ENCODE measurements around the gene CDH4. TPM values are rescaled to one million over a fixed set of nuclear protein-coding genes. Genes with fewer than 3 reads are reported as not detected.

CDH4 gene
- total RNA-seq, 2 experiments from 2014 or later, result 0.06 to 0.08 TPM

GRCh38 chr20:61313396-61313795 lies 61.3 kb downstream of the CDH4 start:
- Mint-ChIP-seq H3K36me3 (no peaks in the 10 kb centered on the region), H3K9me3 (no peaks in the 10 kb centered on the region), H3K4me3 (no peak overlapping the region), H3K4me1 (no peaks in the 10 kb centered on the region), H3K27me3 (no peaks in the 10 kb centered on the region), H3K27ac (no peak overlapping the region)
- no peak for DNase-seq

GRCh38 chr20:61314326-61315010 lies 62.4 kb downstream of the CDH4 start:
- no peaks in the 10 kb centered on the region for H3K36me3 Mint-ChIP-seq
- no peak overlapping the region for H3K4me3 Mint-ChIP-seq
- no peak overlapping the region for H3K27ac Mint-ChIP-seq
- no peaks in the 10 kb centered on the region for H3K9me3 Mint-ChIP-seq
- H3K4me1 Mint-ChIP-seq, result no peaks in the 10 kb centered on the region
- H3K27me3 Mint-ChIP-seq, result no peaks in the 10 kb centered on the region
- DNase-seq, result no peak

- H3K27ac Mint-ChIP-seq, result no peak overlapping the region
- DNase-seq, result no peak
- H3K4me1 Mint-ChIP-seq, result no peaks in the 10 kb centered on the region
- no peaks in the 10 kb centered on the region for H3K36me3 Mint-ChIP-seq
- no peaks in the 10 kb centered on the region for H3K27me3 Mint-ChIP-seq
- no peaks in the 10 kb centered on the region for H3K9me3 Mint-ChIP-seq
- no peak overlapping the region for H3K4me3 Mint-ChIP-seq
Measured at GRCh38 chr20:61315319-61315718, 63.3 kb downstream of the CDH4 start.

GRCh38 chr20:61316346-61316745 lies 64.3 kb downstream of the CDH4 start:
- Mint-ChIP-seq H3K36me3 (no peaks in the 10 kb centered on the region), H3K4me1 (no peaks in the 10 kb centered on the region), H3K4me3 (no peak overlapping the region), H3K27ac (no peak overlapping the region), H3K9me3 (no peaks in the 10 kb centered on the region), H3K27me3 (no peaks in the 10 kb centered on the region)
- DNase-seq, result no peak

- H3K4me3 Mint-ChIP-seq, result no peak overlapping the region
- H3K36me3 Mint-ChIP-seq, result no peaks in the 10 kb centered on the region
- H3K4me1 Mint-ChIP-seq, result no peaks in the 10 kb centered on the region
- no peak for DNase-seq
- no peak overlapping the region for H3K27ac Mint-ChIP-seq
- H3K27me3 Mint-ChIP-seq, result no peaks in the 10 kb centered on the region
- no peaks in the 10 kb centered on the region for H3K9me3 Mint-ChIP-seq
Measured at GRCh38 chr20:61317966-61318530, 66.0 kb downstream of the CDH4 start.

GRCh38 chr20:61320691-61321425 lies 68.8 kb downstream of the CDH4 start:
- Mint-ChIP-seq H3K27ac (no peak overlapping the region), H3K4me1 (no peaks in the 10 kb centered on the region), H3K36me3 (no peaks in the 10 kb centered on the region), H3K27me3 (no peaks in the 10 kb centered on the region), H3K9me3 (no peaks in the 10 kb centered on the region), H3K4me3 (no peak overlapping the region)
- no peak for DNase-seq

GRCh38 chr20:61321481-61321880 lies 69.4 kb downstream of the CDH4 start:
- no peaks in the 10 kb centered on the region for H3K4me1 Mint-ChIP-seq

GRCh38 chr20:61322151-61322865 lies 70.2 kb downstream of the CDH4 start:
- no peaks in the 10 kb centered on the region for H3K4me1 Mint-ChIP-seq
- no peak overlapping the region for H3K4me3 Mint-ChIP-seq
- H3K27ac Mint-ChIP-seq, result no peak overlapping the region
- no peak for DNase-seq
- no peaks in the 10 kb centered on the region for H3K36me3 Mint-ChIP-seq
- no peaks in the 10 kb centered on the region for H3K27me3 Mint-ChIP-seq
- H3K9me3 Mint-ChIP-seq, result no peaks in the 10 kb centered on the region

More at GRCh38 chr20:61321481-61321880, 69.4 kb downstream of the CDH4 start:
- H3K9me3 Mint-ChIP-seq, result no peaks in the 10 kb centered on the region
- H3K36me3 Mint-ChIP-seq, result no peaks in the 10 kb centered on the region
- no peak overlapping the region for H3K4me3 Mint-ChIP-seq
- no peaks in the 10 kb centered on the region for H3K27me3 Mint-ChIP-seq
- no peak overlapping the region for H3K27ac Mint-ChIP-seq
- DNase-seq, result no peak

GRCh38 chr20:61324906-61325305 lies 72.8 kb downstream of the CDH4 start:
- Mint-ChIP-seq H3K9me3 (no peaks in the 10 kb centered on the region), H3K4me3 (no peak overlapping the region), H3K27ac (no peak overlapping the region), H3K27me3 (no peaks in the 10 kb centered on the region), H3K36me3 (no peaks in the 10 kb centered on the region), H3K4me1 (no peaks in the 10 kb centered on the region)
- no peak for DNase-seq

- H3K36me3 Mint-ChIP-seq, result no peaks in the 10 kb centered on the region
- no peaks in the 10 kb centered on the region for H3K4me1 Mint-ChIP-seq
- no peak for DNase-seq
- H3K9me3 Mint-ChIP-seq, result no peaks in the 10 kb centered on the region
- no peaks in the 10 kb centered on the region for H3K27me3 Mint-ChIP-seq
- no peak overlapping the region for H3K4me3 Mint-ChIP-seq
- H3K27ac Mint-ChIP-seq, result no peak overlapping the region
Measured at GRCh38 chr20:61325718-61326117, 73.7 kb downstream of the CDH4 start.

- Mint-ChIP-seq H3K4me3 (no peak overlapping the region), H3K27ac (no peak overlapping the region), H3K27me3 (no peaks in the 10 kb centered on the region), H3K9me3 (no peaks in the 10 kb centered on the region), H3K4me1 (no peaks in the 10 kb centered on the region), H3K36me3 (no peaks in the 10 kb centered on the region)
- no peak for DNase-seq
Measured at GRCh38 chr20:61328911-61329558, 77.0 kb downstream of the CDH4 start.

- no peak overlapping the region for H3K27ac Mint-ChIP-seq
- no peaks in the 10 kb centered on the region for H3K4me1 Mint-ChIP-seq
- H3K9me3 Mint-ChIP-seq, result no peaks in the 10 kb centered on the region
- H3K36me3 Mint-ChIP-seq, result no peaks in the 10 kb centered on the region
- DNase-seq, result no peak
- H3K27me3 Mint-ChIP-seq, result no peaks in the 10 kb centered on the region
- no peak overlapping the region for H3K4me3 Mint-ChIP-seq
Measured at GRCh38 chr20:61330441-61330840, 78.4 kb downstream of the CDH4 start.

GRCh38 chr20:61331543-61331942 lies 79.5 kb downstream of the CDH4 start:
- no peak for DNase-seq
- Mint-ChIP-seq H3K27me3 (no peaks in the 10 kb centered on the region), H3K4me1 (no peaks in the 10 kb centered on the region), H3K4me3 (no peak overlapping the region), H3K27ac (no peak overlapping the region), H3K36me3 (no peaks in the 10 kb centered on the region), H3K9me3 (no peaks in the 10 kb centered on the region)

- no peaks in the 10 kb centered on the region for H3K27me3 Mint-ChIP-seq
- no peaks in the 10 kb centered on the region for H3K9me3 Mint-ChIP-seq
- no peaks in the 10 kb centered on the region for H3K4me1 Mint-ChIP-seq
- H3K4me3 Mint-ChIP-seq, result no peak overlapping the region
- H3K36me3 Mint-ChIP-seq, result no peaks in the 10 kb centered on the region
- H3K27ac Mint-ChIP-seq, result no peak overlapping the region
- no peak for DNase-seq
Measured at GRCh38 chr20:61332016-61332975, 80.2 kb downstream of the CDH4 start.

Measured in activated naive CD8-positive, alpha-beta T cell treated with anti-CD3 and anti-CD28 coated beads for 36 hours (primary cell).